Measurements from ENCODE around the gene TRIM61.
"Not testable (repeated sequence)": the region's sequence is repeated elsewhere in the genome, so short reads cannot be mapped to it uniquely, and the experiment has no call there.

TRIM61 gene

GRCh38 chr4:164977243-164978164 lies at the start of gene TRIM61:
Gene TRIM61 (minus strand): TSS chr4:164977657. CDS start chr4:164970002, 7,655 bp downstream.
- no peak for DNase-seq (ENCODE audit: low read depth)

DNA sequence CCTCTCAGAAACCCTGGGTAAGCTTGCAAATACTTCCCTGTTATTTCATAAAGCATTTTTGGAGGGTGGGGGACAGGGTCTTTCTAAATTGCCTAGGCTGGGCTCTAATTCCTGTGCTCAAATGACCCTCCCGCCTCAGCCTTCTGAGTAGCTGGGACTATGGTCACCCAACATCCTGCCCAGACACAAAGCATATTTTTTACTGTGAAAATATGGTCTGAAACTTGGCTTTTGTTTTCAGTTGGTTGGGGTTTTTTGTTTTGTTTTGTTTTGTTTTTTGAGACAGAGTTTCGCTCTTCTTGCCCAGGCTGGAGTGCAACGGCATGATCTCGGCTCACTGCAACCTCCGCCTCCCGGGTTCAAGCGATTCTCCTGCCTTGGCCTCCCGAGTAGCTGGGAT lies 48.3 kb upstream of the TRIM61 start:
- DNase-seq (ENCODE audit: low read depth) = not testable (repeated sequence)

- not testable (repeated sequence) for DNase-seq (ENCODE audit: low read depth)
These were observed 42.5 kb upstream of the TRIM61 start for GRCh38 chr4:165019995-165020394.

- DNase-seq (ENCODE audit: low read depth) = no peak
These were observed 39.5 kb upstream of the TRIM61 start for GRCh38 chr4:165016971-165017370.

DNA sequence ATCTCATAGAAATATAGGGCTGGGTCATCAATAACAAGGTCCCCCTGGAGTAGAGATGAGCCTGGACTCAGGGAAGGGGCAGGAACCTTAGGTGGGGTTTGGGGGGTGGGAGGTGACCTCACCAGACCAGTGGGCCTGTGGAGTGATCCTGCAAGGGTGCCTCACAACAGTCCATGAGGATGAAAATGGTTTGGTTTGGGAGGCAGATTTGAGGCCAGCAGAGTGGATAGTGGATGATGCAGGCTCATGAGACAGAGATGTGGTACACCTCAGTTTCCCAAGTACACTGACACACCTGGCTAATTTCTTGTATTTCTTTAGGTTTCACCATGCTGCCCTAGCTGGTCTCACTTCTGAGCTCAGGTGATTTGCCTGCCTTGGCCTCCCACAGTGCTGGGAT lies 36.2 kb upstream of the TRIM61 start:
- DNase-seq (ENCODE audit: low read depth) = no peak

- DNase-seq (ENCODE audit: low read depth) = no peak
These were observed 33.9 kb upstream of the TRIM61 start for GRCh38 chr4:165011403-165011802.

- DNase-seq (ENCODE audit: low read depth) = no peak
These were observed 33.5 kb upstream of the TRIM61 start for GRCh38 chr4:165010991-165011390.

GRCh38 chr4:165010487-165010886 lies 33.0 kb upstream of the TRIM61 start:
- DNase-seq (ENCODE audit: low read depth) = no peak

- DNase-seq (ENCODE audit: low read depth) = no peak
These were observed 32.2 kb upstream of the TRIM61 start for GRCh38 chr4:165009493-165010227.

DNA sequence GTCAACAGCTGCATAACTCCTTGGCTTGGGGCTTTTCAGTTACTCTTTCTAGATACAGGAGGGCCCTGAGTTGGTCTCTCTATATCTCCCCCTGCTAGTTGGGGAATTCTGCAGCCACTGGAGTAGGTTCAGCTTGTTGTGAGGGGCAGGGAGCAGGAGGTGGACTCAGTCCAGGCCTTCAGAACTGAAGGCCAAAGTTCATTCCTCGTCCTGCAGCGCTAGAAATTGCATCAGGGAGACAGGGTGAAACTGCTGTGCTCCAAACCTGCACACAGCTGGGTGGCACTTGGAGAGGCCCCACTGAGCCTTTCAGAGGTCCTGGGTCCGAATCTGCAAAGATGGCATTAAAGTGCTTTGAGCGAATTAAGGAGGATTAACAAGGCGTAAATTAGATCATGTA lies 29.4 kb upstream of the TRIM61 start:
- no peak for DNase-seq (ENCODE audit: low read depth)

DNA sequence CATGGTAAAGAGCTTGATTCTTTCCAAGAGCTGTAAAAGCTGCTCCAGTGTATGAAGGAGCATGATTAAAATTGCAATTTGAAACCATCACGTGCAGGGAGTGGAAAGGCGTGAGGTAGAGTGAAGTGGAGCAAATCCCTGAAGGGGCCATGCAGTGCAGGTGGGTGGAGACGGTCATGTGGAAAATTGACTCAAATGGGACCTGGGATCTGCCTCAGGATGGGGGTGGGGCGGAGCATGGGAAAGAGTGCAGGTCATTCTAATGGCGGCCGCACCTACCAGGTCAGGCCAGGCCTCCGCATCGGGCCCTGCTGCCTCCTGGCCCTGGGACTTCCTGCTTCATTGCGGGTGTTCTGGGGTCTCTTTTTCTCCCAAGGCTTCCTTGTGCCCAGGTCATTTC lies 29.0 kb upstream of the TRIM61 start:
- no peak for DNase-seq (ENCODE audit: low read depth)

- no peak for DNase-seq (ENCODE audit: low read depth)
These were observed 28.0 kb upstream of the TRIM61 start for GRCh38 chr4:165005352-165005925.

DNA sequence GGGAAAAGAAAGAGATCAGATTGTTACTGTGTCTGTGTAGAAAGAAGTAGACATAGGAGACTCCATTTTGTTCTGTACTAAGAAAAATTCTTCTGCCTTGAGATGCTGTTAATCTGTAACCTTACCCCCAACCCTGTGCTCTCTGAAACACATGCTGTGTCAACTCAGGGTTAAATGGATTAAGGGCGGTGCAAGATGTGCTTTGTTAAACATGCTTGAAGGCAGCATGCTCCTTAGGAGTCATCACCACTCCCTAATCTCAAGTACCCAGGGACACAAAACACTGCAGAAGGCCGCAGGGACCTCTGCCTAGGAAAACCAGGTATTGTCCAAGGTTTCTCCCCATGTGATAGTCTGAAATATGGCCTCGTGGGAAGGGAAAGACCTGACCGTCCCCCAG lies 24.5 kb upstream of the TRIM61 start:
- not testable (repeated sequence) for DNase-seq (ENCODE audit: low read depth)

GRCh38 chr4:164998526-164999080 lies 21.1 kb upstream of the TRIM61 start:
- not testable (repeated sequence) for DNase-seq (ENCODE audit: low read depth)

GRCh38 chr4:164997941-164998340 lies 20.5 kb upstream of the TRIM61 start:
- no peak for DNase-seq (ENCODE audit: low read depth)

DNA sequence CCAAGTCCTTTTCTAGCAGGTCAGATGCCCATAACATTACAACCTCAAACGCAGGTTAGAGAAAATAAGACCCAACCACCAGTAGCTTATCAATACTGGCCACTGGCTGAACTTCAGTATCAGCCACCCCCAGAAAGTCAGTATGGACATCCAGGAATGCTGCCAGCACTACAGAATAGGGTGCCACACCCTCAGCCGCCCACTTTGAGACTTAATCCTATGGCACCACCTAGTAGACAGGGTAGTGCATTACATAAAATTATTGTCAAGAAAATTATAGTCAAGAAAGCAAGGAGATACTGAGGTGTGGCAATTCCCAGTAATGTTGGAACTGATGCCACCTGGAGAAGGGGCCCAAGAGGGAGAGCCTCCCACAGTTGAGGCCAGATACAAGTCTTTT lies 19.9 kb upstream of the TRIM61 start:
- DNase-seq (ENCODE audit: low read depth) = no peak

DNA sequence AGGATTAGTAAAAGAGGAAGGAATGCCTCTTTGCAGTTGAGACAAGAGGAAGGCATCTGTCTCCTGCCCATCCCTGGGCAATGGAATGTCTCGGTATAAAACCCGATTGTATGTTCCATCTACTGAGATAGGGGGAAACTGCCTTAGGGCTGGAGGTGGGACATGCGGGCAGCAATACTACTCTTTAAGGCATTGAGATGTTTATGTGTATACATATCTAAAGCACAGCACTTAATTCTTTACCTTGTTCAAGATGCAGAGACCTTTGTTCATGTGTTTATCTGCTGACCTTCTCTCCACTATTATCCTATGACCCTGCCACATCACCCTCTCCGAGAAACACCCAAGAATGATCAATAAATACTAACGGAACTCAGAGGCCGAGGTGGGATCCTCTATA lies 18.7 kb upstream of the TRIM61 start:
- not testable (repeated sequence) for DNase-seq (ENCODE audit: low read depth)

DNA sequence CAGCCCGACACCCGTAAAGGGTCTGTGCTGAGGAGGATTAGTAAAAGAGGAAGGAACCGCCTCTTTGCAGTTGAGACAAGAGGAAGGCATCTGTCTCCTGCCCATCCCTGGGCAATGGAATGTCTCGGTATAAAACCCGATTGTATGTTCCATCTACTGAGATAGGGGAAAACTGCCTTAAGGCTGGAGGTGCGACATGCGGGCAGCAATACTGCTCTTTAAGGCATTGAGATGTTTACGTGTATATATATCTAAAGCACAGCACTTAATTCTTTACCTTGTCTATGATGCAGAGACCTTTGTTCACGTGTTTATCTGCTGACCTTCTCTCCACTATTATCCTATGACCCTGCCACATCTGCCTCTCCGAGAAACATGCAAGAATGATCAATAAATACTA lies 13.3 kb upstream of the TRIM61 start:
- DNase-seq (ENCODE audit: low read depth) = not testable (repeated sequence)

DNA sequence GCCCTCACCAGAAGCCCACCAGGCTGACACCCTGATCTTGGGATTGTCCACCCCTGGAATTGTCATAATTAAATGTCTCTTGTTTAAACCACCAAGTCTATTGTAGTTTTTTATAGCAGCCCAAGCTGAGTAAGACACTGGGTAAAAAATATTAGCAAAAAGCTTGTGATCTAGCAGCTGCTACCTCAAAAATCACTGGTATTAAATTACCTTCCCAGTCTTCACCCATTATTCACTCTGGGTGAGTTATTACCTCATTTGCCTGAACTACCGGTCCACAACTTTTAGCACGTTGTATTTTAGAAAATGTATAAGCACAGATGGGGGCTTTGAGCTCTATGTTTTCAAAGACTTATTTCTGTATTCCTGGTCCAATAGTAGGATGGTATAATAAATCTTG lies 12.0 kb upstream of the TRIM61 start:
- DNase-seq (ENCODE audit: low read depth) = no peak

- not testable (repeated sequence) for DNase-seq (ENCODE audit: low read depth)
These were observed 5.5 kb downstream of the TRIM61 start for GRCh38 chr4:164971929-164972328.

DNA sequence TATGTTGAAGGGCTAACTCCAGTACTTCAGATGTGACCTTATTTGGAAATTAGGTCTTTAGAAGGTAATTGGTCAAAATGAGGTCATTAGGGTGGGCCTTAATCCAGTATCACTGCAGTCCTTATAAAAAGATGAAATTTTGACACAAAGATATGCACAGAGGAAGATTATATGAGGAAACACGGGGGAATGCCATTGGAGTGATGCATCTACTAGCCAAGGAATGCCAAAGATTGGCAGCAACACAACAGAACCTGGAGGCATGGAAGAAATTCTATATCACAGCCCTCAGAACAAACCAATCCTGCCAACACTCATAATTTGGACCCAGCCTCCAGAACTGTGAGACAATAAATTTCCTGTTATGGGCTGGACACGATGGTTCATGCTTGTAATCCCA lies 17.6 kb downstream of the TRIM61 start:
- DNase-seq (ENCODE audit: low read depth) = no peak

DNA sequence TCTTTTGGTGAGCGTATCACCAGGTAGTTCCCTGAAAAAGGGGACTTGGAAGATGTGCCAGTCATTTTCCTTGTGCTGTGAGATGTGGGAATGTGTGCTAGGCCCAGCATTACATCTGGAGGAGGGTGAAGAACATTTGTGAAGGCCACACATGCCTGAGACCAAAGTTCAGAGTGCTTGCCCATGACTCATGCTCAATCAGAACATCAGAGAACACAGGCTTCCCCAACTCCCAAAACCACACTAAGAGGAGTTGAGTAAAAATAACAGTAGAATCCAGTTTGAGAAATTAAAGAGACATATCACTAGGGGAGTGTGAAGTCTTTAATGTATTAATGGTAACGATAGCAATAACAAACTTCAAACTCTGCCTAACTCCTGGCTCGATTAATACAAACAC lies 18.0 kb downstream of the TRIM61 start:
- DNase-seq (ENCODE audit: low read depth) = not testable (repeated sequence)
